ENCODE results near the gene ERP44. TPM values are rescaled to one million over a fixed set of nuclear protein-coding genes. Genes with fewer than 3 reads are reported as not detected.

The ERP44 gene
- 9.4 and 10.0 TPM in 2 replicates for polyA plus RNA-seq (2012; rRNA removed)
- 13.6 and 16.6 TPM in 2 replicates for polyA plus RNA-seq (2012; cell fraction: cytosol; rRNA removed)
- polyA plus RNA-seq (2012; cell fraction: nucleus; rRNA removed), result 3.5 and 10.2 TPM in 2 replicates

DNA sequence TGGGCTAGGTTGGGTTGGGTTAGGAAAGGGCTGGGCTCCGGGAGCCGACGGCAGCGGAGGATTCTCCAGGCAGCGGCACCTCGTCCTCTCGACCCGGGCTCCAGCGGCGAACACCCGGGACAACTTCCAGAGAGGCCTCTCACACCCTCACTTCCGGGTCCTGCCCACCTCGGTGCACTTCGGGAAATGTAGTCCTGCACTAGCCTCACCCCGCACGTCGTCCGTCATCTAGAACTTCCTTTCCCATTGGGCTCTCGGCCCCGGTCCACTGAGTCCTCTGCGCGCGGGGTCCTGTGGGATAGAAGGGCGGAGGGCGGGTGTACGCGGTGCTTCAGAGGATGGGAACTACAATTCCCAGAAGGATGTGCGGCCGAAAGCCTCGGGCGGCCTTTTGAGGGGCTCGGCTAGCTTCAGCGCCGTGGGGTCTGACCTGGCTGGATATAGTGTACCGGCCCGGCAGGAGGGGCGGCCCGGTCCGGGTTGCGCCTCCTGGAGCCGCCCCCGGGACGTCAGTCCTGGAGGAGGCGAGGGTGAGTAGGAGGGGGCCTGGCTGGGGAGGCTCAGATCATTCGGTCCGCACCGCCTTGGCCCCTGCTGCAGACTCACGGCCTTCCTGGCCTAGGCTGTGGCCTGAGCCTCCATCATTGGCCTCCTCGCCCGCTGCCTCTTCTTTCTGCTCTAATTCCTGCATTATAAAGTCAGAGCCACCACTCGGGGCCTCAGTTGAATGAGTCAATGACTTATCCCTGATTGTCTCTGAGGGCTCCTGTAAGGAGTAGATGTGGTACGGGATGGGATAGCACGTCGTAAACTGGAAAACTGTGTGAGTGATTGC, at the start of gene ERP44, which contains the start of gene INVS:
ERP44 (minus strand) TSS at position 114 of the 835 bp plus-strand sequence. CDS start 160 bp downstream, outside the sequence.
INVS (plus strand) TSS at position 357 of the 835 bp plus-strand sequence. CDS start 5,279 bp downstream, outside the sequence.
- ChIA-PET CTCF (interaction anchor here (1.1 kb wide), 1 partner anchor 915 kb away, joined by 4 read pairs; no protein-coding TSS in a partner anchor), POLR2A (no interaction called here)
- Histone ChIP-seq H3K9ac (peak within 1 kb of the TSS; percentile 86), H3K4me2 (peak within 1 kb of the TSS; percentile 87), H2AFZ (ENCODE audit: low read depth) (peak within 1 kb of the TSS; percentile 97), H4K20me1 (ENCODE audit: insufficient read depth) (peaks cover 31% of the 10 kb centered on the region), H3F3A (replicated peaks; ENCODE audit: insufficient read depth) (peaks cover 11% of the 10 kb centered on the region), H3K27me3 (ENCODE audit: insufficient read depth) (no peaks in the 10 kb centered on the region), H3K4me3 (ENCODE audit: low read depth in 2 of 2, low read length in 1 of 2) (peak within 1 kb of the TSS; percentile 90 to 100), H3K27ac (ENCODE audit: low read depth in 2 of 2, low read length in 1 of 2) (peak within 1 kb of the TSS; percentile 85 to 91), H3K79me2 (ENCODE audit: insufficient read depth) (peaks cover 72% of the 10 kb centered on the region), H3K9me3 (no peaks in the 10 kb centered on the region), H3K4me1 (ENCODE audit: control insufficient read depth in 1 of 2, insufficient read depth in 2 of 2, low read depth in 1 of 2, low read length in 1 of 2) (peaks cover 12 to 22% of the 10 kb centered on the region in 2 experiments; a peak in 3 of 4 replicates), H3K9me2 (no peaks in the 10 kb centered on the region), H3K36me3 (replicated peaks in 1 of 2; ENCODE audit: control insufficient read depth in 1 of 2, insufficient read depth in 2 of 2, low read length in 1 of 2) (peaks cover 4 to 11% of the 10 kb centered on the region in 2 experiments)
- peak; percentile 94 for DNase-seq
- 2% methylated on average over 24 of the region's 54 CpGs for whole genome bisulfite sequencing (ENCODE audit: low lambda C conversion rate)
- TF ChIP-seq JUND (IDR thresholded peaks at IDR 0.05) (no peak), RCOR1 (IDR thresholded peaks at IDR 0.05; ENCODE audit: low read length) (no peak), FOXJ3 (CRISPR knock-in tag; IDR thresholded peaks at IDR 0.05) (peak; percentile 54; the same call in 1 of the 2 replicates), RXRA (IDR thresholded peaks at IDR 0.05; ENCODE audit: borderline replicate concordance, low read depth) (no peak; the same call in 1 of the 2 replicates), RFX5 (IDR thresholded peaks at IDR 0.05; ENCODE audit: low read length) (no peak), MXI1 (IDR thresholded peaks at IDR 0.05; ENCODE audit: low read depth, low read length) (peak; percentile 59), TCF12 (IDR thresholded peaks at IDR 0.05) (no peak), ELF1 (IDR thresholded peaks at IDR 0.05) (peak; percentile 98), MEF2A (IDR thresholded peaks at IDR 0.05; ENCODE audit: borderline replicate concordance, low read depth) (no peak), YY1 (IDR thresholded peaks at IDR 0.05; ENCODE audit: low read depth) (peak; percentile 73; the same call in 1 of the 2 replicates), EP300 (IDR thresholded peaks at IDR 0.05; ENCODE audit: borderline replicate concordance in 1 of 2, low read depth in 1 of 2, low read length in 1 of 2) (no peak), EZH2phosphoT487 (IDR thresholded peaks at IDR 0.05; ENCODE audit: borderline replicate concordance, low read depth) (no peak), CHD2 (IDR thresholded peaks at IDR 0.05; ENCODE audit: low read length, partially characterized antibody) (peak; percentile 92), FOXM1 (IDR thresholded peaks at IDR 0.05; ENCODE audit: low read depth) (no peak), NFIC (IDR thresholded peaks at IDR 0.05; ENCODE audit: borderline replicate concordance) (no peak), FOSL2 (IDR thresholded peaks at IDR 0.05; ENCODE audit: borderline replicate concordance, low read depth) (no peak), GABPA (IDR thresholded peaks at IDR 0.05; ENCODE audit: low read depth) (peak; percentile 88), POLR2AphosphoS5 (IDR thresholded peaks at IDR 0.05; ENCODE audit: low read depth, low read length) (peak; percentile 88), TEAD4 (IDR thresholded peaks at IDR 0.05; ENCODE audit: borderline replicate concordance, insufficient read depth) (no peak), SMC3 (IDR thresholded peaks at IDR 0.05; ENCODE audit: low read depth, low read length) (no peak), TAF1 (IDR thresholded peaks at IDR 0.05; ENCODE audit: borderline replicate concordance, low read depth, low read length) (peak; percentile 54; the same call in 1 of the 2 replicates)
- TF ChIP-seq, protein P1, sequence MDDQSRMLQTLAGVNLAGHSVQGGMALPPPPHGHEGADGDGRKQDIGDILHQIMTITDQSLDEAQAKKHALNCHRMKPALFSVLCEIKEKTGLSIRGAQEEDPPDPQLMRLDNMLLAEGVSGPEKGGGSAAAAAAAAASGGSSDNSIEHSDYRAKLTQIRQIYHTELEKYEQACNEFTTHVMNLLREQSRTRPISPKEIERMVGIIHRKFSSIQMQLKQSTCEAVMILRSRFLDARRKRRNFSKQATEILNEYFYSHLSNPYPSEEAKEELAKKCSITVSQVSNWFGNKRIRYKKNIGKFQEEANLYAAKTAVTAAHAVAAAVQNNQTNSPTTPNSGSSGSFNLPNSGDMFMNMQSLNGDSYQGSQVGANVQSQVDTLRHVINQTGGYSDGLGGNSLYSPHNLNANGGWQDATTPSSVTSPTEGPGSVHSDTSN (IDR thresholded peaks at IDR 0.05), result no peak
- TF ChIP-seq, protein P2, sequence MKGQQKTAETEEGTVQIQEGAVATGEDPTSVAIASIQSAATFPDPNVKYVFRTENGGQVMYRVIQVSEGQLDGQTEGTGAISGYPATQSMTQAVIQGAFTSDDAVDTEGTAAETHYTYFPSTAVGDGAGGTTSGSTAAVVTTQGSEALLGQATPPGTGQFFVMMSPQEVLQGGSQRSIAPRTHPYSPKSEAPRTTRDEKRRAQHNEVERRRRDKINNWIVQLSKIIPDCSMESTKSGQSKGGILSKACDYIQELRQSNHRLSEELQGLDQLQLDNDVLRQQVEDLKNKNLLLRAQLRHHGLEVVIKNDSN (IDR thresholded peaks at IDR 0.05; ENCODE audit: borderline replicate concordance, low read depth), result no peak
- TF ChIP-seq, protein P3, sequence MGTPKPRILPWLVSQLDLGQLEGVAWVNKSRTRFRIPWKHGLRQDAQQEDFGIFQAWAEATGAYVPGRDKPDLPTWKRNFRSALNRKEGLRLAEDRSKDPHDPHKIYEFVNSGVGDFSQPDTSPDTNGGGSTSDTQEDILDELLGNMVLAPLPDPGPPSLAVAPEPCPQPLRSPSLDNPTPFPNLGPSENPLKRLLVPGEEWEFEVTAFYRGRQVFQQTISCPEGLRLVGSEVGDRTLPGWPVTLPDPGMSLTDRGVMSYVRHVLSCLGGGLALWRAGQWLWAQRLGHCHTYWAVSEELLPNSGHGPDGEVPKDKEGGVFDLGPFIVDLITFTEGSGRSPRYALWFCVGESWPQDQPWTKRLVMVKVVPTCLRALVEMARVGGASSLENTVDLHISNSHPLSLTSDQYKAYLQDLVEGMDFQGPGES (IDR thresholded peaks at IDR 0.05; ENCODE audit: low read depth, low read length), result no peak
- TF ChIP-seq, protein P4, sequence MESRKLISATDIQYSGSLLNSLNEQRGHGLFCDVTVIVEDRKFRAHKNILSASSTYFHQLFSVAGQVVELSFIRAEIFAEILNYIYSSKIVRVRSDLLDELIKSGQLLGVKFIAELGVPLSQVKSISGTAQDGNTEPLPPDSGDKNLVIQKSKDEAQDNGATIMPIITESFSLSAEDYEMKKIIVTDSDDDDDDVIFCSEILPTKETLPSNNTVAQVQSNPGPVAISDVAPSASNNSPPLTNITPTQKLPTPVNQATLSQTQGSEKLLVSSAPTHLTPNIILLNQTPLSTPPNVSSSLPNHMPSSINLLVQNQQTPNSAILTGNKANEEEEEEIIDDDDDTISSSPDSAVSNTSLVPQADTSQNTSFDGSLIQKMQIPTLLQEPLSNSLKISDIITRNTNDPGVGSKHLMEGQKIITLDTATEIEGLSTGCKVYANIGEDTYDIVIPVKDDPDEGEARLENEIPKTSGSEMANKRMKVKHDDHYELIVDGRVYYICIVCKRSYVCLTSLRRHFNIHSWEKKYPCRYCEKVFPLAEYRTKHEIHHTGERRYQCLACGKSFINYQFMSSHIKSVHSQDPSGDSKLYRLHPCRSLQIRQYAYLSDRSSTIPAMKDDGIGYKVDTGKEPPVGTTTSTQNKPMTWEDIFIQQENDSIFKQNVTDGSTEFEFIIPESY (IDR thresholded peaks at IDR 0.05; ENCODE audit: borderline replicate concordance, low read depth), result no peak
- TF ChIP-seq, protein P5, sequence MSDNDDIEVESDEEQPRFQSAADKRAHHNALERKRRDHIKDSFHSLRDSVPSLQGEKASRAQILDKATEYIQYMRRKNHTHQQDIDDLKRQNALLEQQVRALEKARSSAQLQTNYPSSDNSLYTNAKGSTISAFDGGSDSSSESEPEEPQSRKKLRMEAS (IDR thresholded peaks at IDR 0.05; ENCODE audit: low read depth), result peak; percentile 57
- TF ChIP-seq, protein P6, sequence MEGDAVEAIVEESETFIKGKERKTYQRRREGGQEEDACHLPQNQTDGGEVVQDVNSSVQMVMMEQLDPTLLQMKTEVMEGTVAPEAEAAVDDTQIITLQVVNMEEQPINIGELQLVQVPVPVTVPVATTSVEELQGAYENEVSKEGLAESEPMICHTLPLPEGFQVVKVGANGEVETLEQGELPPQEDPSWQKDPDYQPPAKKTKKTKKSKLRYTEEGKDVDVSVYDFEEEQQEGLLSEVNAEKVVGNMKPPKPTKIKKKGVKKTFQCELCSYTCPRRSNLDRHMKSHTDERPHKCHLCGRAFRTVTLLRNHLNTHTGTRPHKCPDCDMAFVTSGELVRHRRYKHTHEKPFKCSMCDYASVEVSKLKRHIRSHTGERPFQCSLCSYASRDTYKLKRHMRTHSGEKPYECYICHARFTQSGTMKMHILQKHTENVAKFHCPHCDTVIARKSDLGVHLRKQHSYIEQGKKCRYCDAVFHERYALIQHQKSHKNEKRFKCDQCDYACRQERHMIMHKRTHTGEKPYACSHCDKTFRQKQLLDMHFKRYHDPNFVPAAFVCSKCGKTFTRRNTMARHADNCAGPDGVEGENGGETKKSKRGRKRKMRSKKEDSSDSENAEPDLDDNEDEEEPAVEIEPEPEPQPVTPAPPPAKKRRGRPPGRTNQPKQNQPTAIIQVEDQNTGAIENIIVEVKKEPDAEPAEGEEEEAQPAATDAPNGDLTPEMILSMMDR (IDR thresholded peaks at IDR 0.05), result no peak

All from SK-N-SH (cell line).